ENCODE data around the gene PPM1G.

GRCh38 chr2:27451095-27451494, 41.7 kb upstream of the PPM1G start:
- TF ChIP-seq CTCF (IDR thresholded peaks at IDR 0.05; ENCODE audit: low read depth, low read length): no peak
- no peak for TF ChIP-seq EZH2phosphoT487 (IDR thresholded peaks at IDR 0.05; ENCODE audit: low read depth)

Data from OCI-LY3 (cell line).